HG03039 (cell line): Measurements from ENCODE around the gene DGKQ.

Experiments used
- ATAC-seq: cut with Tn5 transposase; IDR thresholded peaks from one replicate; pipeline ENCODE4 v1.9.1; 2021; ENCODE audit warnings: mild to moderate bottlenecking, moderate library complexity; ENCODE audit not compliant: unreplicated experiment

DGKQ gene

DNA sequence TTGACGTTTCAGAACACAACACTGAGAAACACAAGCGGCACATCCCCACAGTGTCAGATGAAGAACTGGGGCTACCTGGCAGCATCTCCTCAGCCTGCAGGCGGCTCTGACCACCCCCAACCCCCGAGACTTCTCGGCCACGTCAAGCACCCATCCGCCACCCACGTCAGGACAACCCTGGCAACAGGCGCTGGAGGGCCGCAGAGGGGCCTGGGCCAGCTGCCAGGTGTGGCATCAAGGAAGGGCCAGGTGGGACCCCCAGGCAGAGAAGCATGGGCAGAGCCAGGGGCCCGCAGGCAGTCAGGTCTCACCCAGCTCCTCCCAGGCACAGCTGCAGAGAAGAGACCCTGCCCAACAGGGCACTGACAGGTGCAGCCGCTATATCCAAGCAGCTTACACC, 63.5 kb downstream of the DGKQ start:
- no peak for ATAC-seq

DNA sequence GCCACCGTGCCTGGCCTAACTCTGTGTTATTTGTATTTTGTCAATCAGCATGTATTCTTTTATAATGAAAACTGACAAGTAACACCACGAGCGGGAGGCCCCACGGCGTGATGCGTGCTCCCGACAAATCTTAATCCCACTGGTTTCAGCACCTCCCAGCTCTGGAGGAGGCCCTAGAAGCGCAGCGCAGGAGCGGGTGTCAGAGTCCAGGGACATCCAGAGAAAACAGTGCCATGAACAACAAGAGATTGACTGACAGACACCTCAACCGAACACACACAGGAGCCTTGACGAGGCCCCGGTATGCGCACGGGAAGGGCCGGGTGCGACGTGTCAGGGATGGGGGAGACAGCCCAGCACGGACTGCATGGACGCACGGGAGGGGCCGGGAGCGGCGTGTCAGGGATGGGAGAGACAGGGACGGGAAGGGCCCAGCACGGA, 64.2 kb downstream of the DGKQ start:
- no peak for ATAC-seq
